Ovary (tissue), 9 donors: Measurements from ENCODE around the gene HCN2. TPM values are rescaled to one million over a fixed set of nuclear protein-coding genes. Genes with fewer than 3 reads are reported as not detected.

Experiments
- polyA plus RNA-seq, 2 donors: library from polyadenylated mRNA; stranded (reverse); fragments of 200-250 nt in 1 of 2; fragments of 350-450 nt in 1 of 2; fragmentation: Illumina TruSeq in 1 of 2; extraction: RNeasy Lipid Tissue Mini Kit (QIAGEN cat#74804) in 1 of 2; gene quantifications; one replicate each; pipeline ENCODE4 v1.2.3, GENCODE V29; 2013 to 2014
- total RNA-seq, 7 donors: library from RNA; depleted of rRNA in 2 of 7; stranded (reverse); fragments of >200 nt in 2 of 7; fragmentation: NEBNext Ultra II Directional in 3 of 7; extraction: Animal tissue kit (Norgen Biotek cat#: 25700) in 3 of 7; gene quantifications; one replicate each; pipeline versions ENCODE4 v1.1.0 to v1.2.4, GENCODE V29; 2016 to 2023
- donor health status: DM: no; HTN: no; CAD: no; lungs with moderate emphysema.
- donor health status: DM: no; HTN: no; CAD: no.
- donor health status: Bipolar disorder and iron deficiency.
- donor health status: DM: yes; HTN: yes; CAD: no.
- donor health status: DM: no; HTN: no; CAD: no.
- donor health status: DM: yes; HTN: yes; CAD: no.

HCN2 gene
- total and polyA plus RNA-seq, 9 donors, result 0.07 to 0.23 (median 0.12) TPM; not detected in 5

Other genes with a start within 250 kb of the HCN2 start
- 10 to 100 TPM in 6 of 7 donors, 1 to 10 TPM in 1; 9.8 to 29.6 (median 22.8) TPM for gene MIER2, start 245.1 kb upstream of the HCN2 start, total RNA-seq
- 10 to 100 TPM; 13.3 to 15.0 TPM for gene MIER2, start 245.1 kb upstream of the HCN2 start, polyA plus RNA-seq
- 1 to 10 TPM in 2 of 7 donors, under 1 TPM in 3, not detected in 2; 0.24 to 2.3 (median 0.55) TPM for gene C2CD4C, start 180.7 kb upstream of the HCN2 start, total RNA-seq
- gene C2CD4C, start 180.7 kb upstream of the HCN2 start, polyA plus RNA-seq, result under 1 TPM in 1 of 2 donors, not detected in 1; 0.12 TPM
- 10 to 100 TPM in 6 of 7 donors, 1 to 10 TPM in 1; 3.6 to 40.7 (median 23.0) TPM for gene SHC2, start 128.8 kb upstream of the HCN2 start, total RNA-seq
- 10 to 100 TPM in 1 of 2 donors, under 1 TPM in 1; 0.62 to 15.4 TPM for gene SHC2, start 128.8 kb upstream of the HCN2 start, polyA plus RNA-seq
- gene MADCAM1, start 93.4 kb upstream of the HCN2 start, total RNA-seq, result under 1 TPM in 6 of 7 donors, not detected in 1; 0.11 to 0.90 (median 0.41) TPM
- gene MADCAM1, start 93.4 kb upstream of the HCN2 start, polyA plus RNA-seq, result under 1 TPM in 1 of 2 donors, not detected in 1; 0.42 TPM
- gene TPGS1, start 82.4 kb upstream of the HCN2 start, total RNA-seq, result 10 to 100 TPM; 18.6 to 93.3 (median 27.4) TPM
- gene TPGS1, start 82.4 kb upstream of the HCN2 start, polyA plus RNA-seq, result 10 to 100 TPM in 1 of 2 donors, under 1 TPM in 1; 0.12 to 24.7 TPM
- gene CDC34, start 58.1 kb upstream of the HCN2 start, total RNA-seq, result 10 to 100 TPM; 45.6 to 78.9 (median 56.1) TPM
- gene CDC34, start 58.1 kb upstream of the HCN2 start, polyA plus RNA-seq, result 10 to 100 TPM; 13.2 to 59.7 TPM
- gene GZMM, start 45.8 kb upstream of the HCN2 start, total RNA-seq, result 1 to 10 TPM in 1 of 7 donors, under 1 TPM in 5, not detected in 1; 0.31 to 1.7 (median 0.56) TPM
- under 1 TPM in 1 of 2 donors, not detected in 1; 0.48 TPM for gene GZMM, start 45.8 kb upstream of the HCN2 start, polyA plus RNA-seq
- 100 to 1,000 TPM; 225 to 484 (median 324) TPM for gene BSG, start 17.3 kb upstream of the HCN2 start, total RNA-seq
- gene BSG, start 17.3 kb upstream of the HCN2 start, polyA plus RNA-seq, result 100 to 1,000 TPM; 111 to 290 TPM
- 10 to 100 TPM; 19.9 to 52.3 (median 43.9) TPM for gene POLRMT, start 43.7 kb downstream of the HCN2 start, total RNA-seq
- 10 to 100 TPM; 13.5 to 39.6 TPM for gene POLRMT, start 43.7 kb downstream of the HCN2 start, polyA plus RNA-seq
- 1 to 10 TPM in 6 of 7 donors, under 1 TPM in 1; 0.23 to 4.4 (median 2.2) TPM for gene FGF22, start 50.0 kb downstream of the HCN2 start, total RNA-seq
- gene FGF22, start 50.0 kb downstream of the HCN2 start, polyA plus RNA-seq, result 1 to 10 TPM in 1 of 2 donors, not detected in 1; 4.2 TPM
- 10 to 100 TPM; 26.6 to 52.2 (median 34.5) TPM for gene RNF126, start 73.3 kb downstream of the HCN2 start, total RNA-seq
- 10 to 100 TPM in 1 of 2 donors, 1 to 10 TPM in 1; 1.5 to 29.4 TPM for gene RNF126, start 73.3 kb downstream of the HCN2 start, polyA plus RNA-seq
- 100 to 1,000 TPM in 1 of 7 donors, 10 to 100 TPM in 6; 21.3 to 141 (median 45.7) TPM for gene FSTL3, start 86.5 kb downstream of the HCN2 start, total RNA-seq
- 10 to 100 TPM; 16.9 to 22.6 TPM for gene FSTL3, start 86.5 kb downstream of the HCN2 start, polyA plus RNA-seq
- under 1 TPM in 1 of 7 donors, not detected in 6; 0.33 TPM for gene PRSS57, start 105.6 kb downstream of the HCN2 start, total RNA-seq
- under 1 TPM in 1 of 2 donors, not detected in 1; 0.07 TPM for gene PRSS57, start 105.6 kb downstream of the HCN2 start, polyA plus RNA-seq
- 100 to 1,000 TPM in 5 of 7 donors, 10 to 100 TPM in 2; 36.1 to 169 (median 126) TPM for gene PALM, start 119.1 kb downstream of the HCN2 start, total RNA-seq
- 10 to 100 TPM in 1 of 2 donors, 1 to 10 TPM in 1; 2.9 to 66.9 TPM for gene PALM, start 119.1 kb downstream of the HCN2 start, polyA plus RNA-seq
- 10 to 100 TPM in 1 of 7 donors, 1 to 10 TPM in 3, under 1 TPM in 3; 0.08 to 44.0 (median 1.4) TPM for gene MISP, start 161.2 kb downstream of the HCN2 start, total RNA-seq
- gene MISP, start 161.2 kb downstream of the HCN2 start, polyA plus RNA-seq, result under 1 TPM; 0.12 to 0.19 TPM
- 100 to 1,000 TPM in 6 of 7 donors, 10 to 100 TPM in 1; 73.4 to 312 (median 233) TPM for gene PTBP1, start 207.6 kb downstream of the HCN2 start, total RNA-seq
- gene PTBP1, start 207.6 kb downstream of the HCN2 start, polyA plus RNA-seq, result 100 to 1,000 TPM in 1 of 2 donors, 10 to 100 TPM in 1; 94.4 to 112 TPM
- 10 to 100 TPM in 1 of 7 donors, 1 to 10 TPM in 1, under 1 TPM in 3, not detected in 2; 0.36 to 11.4 (median 0.80) TPM for gene PLPPR3, start 232.1 kb downstream of the HCN2 start, total RNA-seq
- under 1 TPM; 0.18 to 0.24 TPM for gene PLPPR3, start 232.1 kb downstream of the HCN2 start, polyA plus RNA-seq
- gene AZU1, start 238.0 kb downstream of the HCN2 start, total RNA-seq, result 1 to 10 TPM in 1 of 7 donors, not detected in 6; 1.0 TPM
- under 1 TPM in 1 of 2 donors, not detected in 1; 0.11 TPM for gene AZU1, start 238.0 kb downstream of the HCN2 start, polyA plus RNA-seq